ENCODE measurements around the gene TMEM201. TPM values are rescaled to one million over a fixed set of nuclear protein-coding genes. Genes with fewer than 3 reads are reported as not detected.

TMEM201 gene
- total RNA-seq, 1 donor from 2014 or later = 19.0 TPM

DNA sequence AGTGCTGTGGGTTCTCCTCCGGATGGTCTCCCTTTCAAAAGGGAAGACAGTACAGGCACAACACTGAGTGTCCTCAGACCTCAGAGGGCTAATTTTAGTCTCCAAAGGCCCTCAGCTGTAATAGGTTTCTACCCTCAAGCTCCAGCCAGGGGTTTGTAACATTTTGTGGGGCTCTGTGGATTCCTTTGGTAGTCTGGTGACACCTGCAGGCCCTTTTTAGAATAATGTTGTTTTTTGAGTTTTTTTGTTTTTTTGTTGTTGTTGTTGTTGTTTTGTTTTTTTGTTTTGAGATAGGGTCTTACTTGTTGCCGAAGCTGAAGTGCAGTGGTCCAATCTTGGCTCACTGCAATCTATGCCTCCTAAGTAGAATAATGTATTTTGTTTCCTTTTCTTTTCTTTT lies 15.0 kb upstream of the TMEM201 start:
- intact Hi-C loops (cut with DNase I) = loop anchor here (1.0 to 10.0 kb wide), 2 partner anchors 78 to 309 kb away; no protein-coding TSS in a partner anchor
- DNase-seq (ENCODE audit: low spot score) = no peak

GRCh38 chr1:9575486-9575885 lies 13.2 kb upstream of the TMEM201 start:
- no peak for DNase-seq (ENCODE audit: low spot score)
- intact Hi-C loops (cut with DNase I) = loop anchor here (10.0 kb wide), 1 partner anchor 311 kb away; no protein-coding TSS in a partner anchor

DNA sequence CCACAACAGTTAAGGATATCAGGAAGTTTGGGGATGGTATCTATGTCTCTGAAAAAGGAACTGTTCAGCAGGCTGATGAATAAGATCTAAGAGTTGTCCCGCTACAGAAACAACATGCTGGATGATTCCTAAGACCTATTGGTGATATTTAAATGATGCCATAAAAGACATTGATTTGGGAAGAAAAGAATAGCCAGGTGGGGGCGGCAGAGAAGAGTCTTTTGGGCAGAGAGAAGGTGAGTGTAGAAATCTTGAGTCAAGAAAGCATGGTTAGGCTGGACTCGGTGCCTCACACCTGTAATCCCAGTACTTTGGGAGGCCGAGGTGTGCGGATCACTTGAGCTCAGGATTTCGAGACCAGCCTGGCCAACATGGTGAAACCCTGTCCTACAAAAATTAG lies 11.8 kb upstream of the TMEM201 start:
- no peak for DNase-seq (ENCODE audit: low spot score)
- intact Hi-C loops (cut with DNase I) = loop anchor here (10.0 kb wide), 1 partner anchor 312 kb away; no protein-coding TSS in a partner anchor

GRCh38 chr1:9577423-9577822 lies 11.3 kb upstream of the TMEM201 start:
- no peak for DNase-seq (ENCODE audit: low spot score)
- intact Hi-C loops (cut with DNase I) = loop anchor here (10.0 kb wide), 1 partner anchor 313 kb away; no protein-coding TSS in a partner anchor

DNA sequence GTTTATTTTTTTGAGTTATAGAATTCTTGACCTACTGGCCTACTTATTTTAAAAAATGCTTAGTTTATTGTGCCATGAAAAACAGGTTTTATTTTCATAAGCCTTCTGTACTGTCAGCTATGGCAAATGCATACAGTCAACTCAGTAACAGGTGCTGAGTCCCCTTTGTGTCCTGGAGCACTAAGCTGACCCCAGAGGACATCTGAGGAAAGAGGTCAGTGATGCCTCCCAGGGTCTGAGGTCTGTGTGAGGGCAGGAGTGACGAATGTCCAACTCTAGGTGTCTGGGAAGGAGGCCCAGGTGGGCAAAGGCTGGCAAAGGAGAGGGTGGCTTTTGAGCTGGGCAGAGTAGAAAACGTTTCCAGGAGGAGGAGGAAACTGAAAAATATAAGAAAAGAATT lies 7.8 kb upstream of the TMEM201 start:
- DNase-seq (ENCODE audit: low spot score) = no peak
- intact Hi-C loops (cut with DNase I) = no loop called here

- intact Hi-C loops (cut with DNase I) = no loop called here
- no peak for DNase-seq (ENCODE audit: low spot score)
Measured at GRCh38 chr1:9586147-9586766, 2.5 kb upstream of the TMEM201 start.

DNA sequence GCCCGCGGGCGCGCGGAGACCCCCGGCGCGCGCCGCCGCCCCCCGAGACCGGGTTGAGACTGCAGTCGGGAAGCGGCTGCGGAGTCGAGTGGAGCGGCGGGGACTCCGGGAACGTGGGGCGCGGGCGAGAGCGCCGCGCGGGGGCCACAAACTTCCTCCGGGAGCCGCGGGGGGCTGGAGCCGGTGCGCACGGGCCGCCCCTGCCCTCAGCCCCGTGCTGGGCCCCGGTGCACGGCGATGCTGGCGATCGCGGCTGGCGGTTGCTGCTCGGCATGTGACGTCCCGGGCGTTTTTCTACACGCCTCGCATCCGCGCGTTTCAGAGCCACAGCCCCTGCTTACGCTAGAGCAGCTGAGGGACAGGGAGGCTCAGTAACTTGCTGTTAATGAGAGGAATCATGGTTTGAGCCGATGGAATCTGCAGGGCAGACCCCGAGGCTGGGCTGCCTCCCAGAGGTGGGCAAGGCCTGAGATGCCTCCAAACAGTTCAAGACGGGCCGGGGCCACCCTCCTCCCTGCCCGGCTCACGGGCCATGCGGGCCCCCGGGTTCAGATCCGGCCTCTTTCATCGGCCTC lies 520 bp downstream of the TMEM201 start:
- intact Hi-C loops (cut with DNase I) = no loop called here

DNA sequence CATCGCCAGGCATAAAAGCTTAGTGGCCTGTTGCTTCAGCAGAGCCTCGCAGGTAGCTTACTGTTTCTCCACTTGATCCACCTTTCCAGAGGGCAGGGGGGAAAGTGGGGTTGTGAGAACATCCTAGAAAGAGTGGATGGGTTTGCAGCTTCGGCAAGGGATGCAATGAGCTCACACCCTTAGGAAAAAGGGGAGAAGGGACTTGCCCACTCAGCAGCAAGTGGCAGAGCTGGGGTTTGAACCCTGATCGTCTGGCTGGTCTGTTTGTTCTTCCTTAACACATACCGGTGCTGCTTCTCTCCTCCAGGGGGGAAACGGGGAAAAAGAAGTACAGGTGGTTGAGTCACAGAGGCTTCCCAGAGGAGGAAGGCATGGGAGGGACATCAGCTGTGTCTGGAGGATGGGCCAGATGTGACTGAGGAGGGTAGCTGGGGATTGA lies 1.0 kb downstream of the TMEM201 start:
- intact Hi-C loops (cut with DNase I) = no loop called here
- DNase-seq (ENCODE audit: low spot score) = peak; percentile 35

More for the DNA sequence above, 520 bp downstream of the TMEM201 start:
- peak; percentile 75 for DNase-seq (ENCODE audit: low spot score)

GRCh38 chr1:9590201-9590600 lies 1.5 kb downstream of the TMEM201 start:
- peak; percentile 60 for DNase-seq (ENCODE audit: low spot score)
- intact Hi-C loops (cut with DNase I) = no loop called here

DNA sequence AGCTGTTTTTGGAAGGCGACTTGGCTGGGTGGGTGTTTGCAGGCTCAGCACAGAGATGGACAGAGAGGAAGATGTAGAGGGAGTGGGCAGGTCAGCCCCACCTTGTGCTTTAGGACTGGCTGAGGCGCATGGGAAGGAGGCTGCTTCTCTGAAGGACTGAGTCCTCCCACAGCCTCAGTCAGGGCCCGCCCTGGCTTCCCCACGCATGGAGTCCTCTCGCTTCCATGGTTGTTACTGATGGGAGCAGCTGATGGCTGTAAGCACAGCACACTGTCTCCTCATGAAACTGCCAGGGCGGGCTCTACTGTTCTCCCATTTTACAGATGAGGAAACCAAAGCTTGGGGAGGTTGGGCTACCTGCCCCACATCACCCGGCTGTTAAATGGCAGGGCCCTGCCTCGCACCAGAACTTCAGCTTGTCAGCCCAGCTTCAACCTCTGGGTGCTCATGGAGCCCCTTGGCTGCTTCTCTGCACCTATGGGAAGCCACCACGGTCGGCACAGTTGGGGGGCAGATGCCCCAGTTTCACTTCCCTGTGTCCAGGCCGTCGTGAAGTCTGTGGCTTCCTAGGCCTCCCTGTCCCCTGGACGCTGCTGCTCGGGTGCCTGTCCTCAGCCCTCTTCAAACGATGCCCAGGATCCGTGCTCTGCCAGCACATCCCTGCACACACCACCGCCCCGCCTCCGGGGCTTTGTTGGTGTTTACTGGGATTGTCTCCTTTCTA lies 2.4 kb downstream of the TMEM201 start:
- peak; percentile 63 for DNase-seq (ENCODE audit: low spot score)
- intact Hi-C loops (cut with DNase I) = no loop called here

GRCh38 chr1:9591669-9592509 lies 3.2 kb downstream of the TMEM201 start:
- DNase-seq (ENCODE audit: low spot score) = peak; percentile 72
- intact Hi-C loops (cut with DNase I) = no loop called here

GRCh38 chr1:9592510-9593075 lies 3.9 kb downstream of the TMEM201 start:
- no peak for DNase-seq (ENCODE audit: low spot score)
- intact Hi-C loops (cut with DNase I) = no loop called here

- intact Hi-C loops (cut with DNase I) = no loop called here
- DNase-seq (ENCODE audit: low spot score) = no peak
Measured at GRCh38 chr1:9593147-9593491, 4.4 kb downstream of the TMEM201 start.

DNA sequence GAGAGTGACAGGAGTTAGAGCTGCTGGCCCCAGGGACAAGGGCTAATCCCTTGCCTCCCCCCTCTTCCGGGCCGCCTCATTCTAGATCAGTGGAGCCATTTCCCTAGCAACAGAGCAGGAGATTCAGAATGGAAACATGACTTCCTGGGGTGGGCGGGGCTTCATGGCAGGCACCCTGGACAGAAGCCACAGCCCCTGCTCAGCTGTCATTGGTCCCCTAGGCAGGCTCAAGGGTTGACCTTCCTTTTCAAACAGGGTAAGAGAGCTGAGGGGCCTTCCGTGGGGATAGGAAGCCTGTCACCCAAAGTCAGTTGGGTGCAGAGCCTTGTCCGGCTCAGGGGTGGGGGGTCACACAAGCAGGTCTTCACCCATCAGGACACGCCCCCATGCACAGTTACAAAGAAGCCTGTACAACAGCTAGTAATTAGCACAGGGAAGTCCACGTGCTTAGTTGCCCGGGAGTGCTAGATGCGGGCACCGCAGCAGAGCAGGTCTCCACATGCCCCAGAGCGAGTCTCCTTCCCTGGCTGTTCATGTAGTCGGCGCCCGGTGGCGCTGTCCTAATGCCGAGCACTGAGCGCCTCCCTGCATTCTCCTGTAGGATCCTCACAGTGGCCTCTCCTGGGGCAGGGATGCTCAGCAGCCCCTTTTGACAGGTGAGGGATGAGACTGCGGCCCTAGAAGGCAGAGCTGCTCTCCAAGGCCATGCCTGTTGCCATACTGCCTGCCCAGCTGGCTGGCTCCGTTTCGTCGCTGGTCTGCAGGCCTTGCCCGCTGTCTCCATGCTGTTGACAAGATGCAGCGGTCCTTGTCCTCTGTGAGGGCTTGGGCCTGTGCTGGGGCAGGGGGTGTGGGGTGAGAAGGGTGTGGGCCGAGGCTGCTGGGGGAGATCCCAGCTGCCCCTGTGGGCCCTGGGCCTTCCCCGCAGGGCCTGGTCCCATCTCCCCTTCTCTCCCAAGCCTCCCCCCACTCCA lies 5.1 kb downstream of the TMEM201 start:
- intact Hi-C loops (cut with DNase I) = no loop called here
- peak; percentile 86 for DNase-seq (ENCODE audit: low spot score)

DNA sequence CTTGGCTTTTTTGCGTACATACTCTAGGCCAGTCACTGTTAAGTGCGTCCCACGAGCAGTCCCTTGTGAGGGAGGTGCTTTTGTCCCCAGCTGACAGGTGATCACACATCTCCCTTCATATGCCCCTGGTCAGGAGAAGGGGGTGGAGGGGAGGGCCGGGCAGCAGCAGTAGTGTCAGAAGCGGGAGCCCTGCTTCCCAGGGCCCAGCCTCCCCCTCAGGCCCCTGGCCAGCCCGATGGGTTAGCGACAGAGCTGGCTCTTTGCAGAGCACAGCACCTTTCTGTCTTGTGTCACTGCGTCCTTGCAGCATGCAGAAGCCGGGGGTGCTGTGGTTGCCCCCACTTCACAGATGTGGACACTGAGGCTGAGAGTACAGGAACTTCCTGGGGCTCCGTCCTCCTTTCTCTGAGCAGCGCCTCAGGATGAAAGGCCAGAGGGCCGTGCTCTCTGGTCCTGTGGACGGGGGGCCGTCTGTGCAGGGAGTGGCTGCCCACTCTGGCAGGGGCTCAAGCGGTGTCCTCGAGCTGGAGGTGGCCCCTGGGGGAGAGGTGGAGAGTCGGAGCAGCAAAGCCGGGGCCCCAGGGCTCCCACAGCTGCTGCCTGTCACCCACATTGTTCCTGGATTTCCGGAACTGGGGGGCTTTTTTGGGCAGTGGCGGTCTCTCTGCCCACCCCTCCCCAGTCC lies 5.9 kb downstream of the TMEM201 start:
- intact Hi-C loops (cut with DNase I) = no loop called here
- no peak for DNase-seq (ENCODE audit: low spot score)

DNA sequence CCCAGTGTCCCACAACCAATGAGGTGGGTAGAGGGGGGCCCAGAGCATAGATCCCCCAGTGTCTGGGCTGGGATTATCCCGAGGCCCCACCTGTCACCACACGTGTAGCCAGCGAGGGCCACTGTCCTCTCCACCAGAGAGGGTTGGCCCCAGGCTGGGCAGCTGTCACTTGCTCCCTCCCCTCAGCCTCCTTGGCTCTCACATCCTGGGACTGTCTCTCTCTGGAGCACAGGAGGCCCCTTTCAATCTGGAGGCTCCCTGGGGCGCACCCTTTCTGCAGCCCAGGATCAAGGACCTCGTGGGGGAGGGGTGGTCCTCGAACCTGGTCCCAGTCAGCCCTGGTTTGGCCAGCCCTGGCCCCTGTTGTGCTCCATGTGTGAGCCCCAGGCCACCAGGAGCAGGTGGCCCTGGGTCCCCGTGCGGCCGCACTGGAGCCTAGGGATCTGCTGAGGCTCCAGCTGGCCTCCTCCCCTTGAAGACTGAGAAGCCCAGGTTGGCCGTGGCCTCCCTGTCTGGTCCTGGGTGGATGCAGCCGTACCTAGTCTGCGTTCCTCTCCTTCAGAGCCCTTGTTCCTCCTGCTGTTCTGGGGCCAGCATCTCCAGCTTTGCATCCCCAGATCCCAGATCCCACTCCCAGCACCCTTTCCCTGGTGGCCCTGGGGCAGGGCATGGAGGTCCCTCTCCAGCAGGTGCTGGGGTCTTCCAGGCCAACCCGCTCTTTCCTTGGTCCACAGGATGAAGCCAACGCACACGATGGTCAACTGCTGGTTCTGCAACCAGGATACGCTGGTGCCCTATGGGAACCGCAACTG lies 6.7 kb downstream of the TMEM201 start:
- DNase-seq (ENCODE audit: low spot score) = no peak
- intact Hi-C loops (cut with DNase I) = no loop called here

DNA sequence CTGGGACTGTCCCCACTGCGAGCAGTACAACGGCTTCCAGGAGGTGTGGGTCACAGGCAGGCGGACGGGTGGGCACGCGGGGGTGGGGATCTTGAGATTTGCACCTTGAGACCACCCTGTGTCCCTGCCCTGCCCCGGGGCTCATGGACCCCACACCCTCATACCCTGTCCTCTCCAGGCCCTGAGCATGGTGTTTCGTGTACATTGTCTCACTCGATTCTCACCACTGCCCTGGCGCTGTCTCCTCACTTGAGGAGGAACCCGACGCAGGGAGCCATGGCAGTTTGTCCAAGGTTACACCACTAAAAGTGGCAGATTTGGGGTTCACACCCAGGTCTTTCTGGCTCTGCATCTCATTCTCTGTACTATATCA lies 7.2 kb downstream of the TMEM201 start:
- no peak for DNase-seq (ENCODE audit: low spot score)

More for the DNA sequence above, 7.2 kb downstream of the TMEM201 start:
- intact Hi-C loops (cut with DNase I) = no loop called here

All from cardiac septum (tissue), 1 donor.